ENCODE measurements around the gene PIK3C3. TPM values are rescaled to one million over a fixed set of nuclear protein-coding genes. Genes with fewer than 3 reads are reported as not detected.

Gene PIK3C3
- 24.1 TPM for total RNA-seq

- DNase-seq (ENCODE audit: extremely low spot score in 2 of 2) = peak in 1 of 2 donors; percentile 94
- Histone ChIP-seq H3K9me3 (no peaks in the 10 kb centered on the region), H3K27ac (peak within 1 kb of the TSS; percentile 52), H3K36me3 (no peaks in the 10 kb centered on the region), H3K4me3 (peak within 1 kb of the TSS; percentile 81 to 91), H3K27me3 (no peaks in the 10 kb centered on the region), H3K4me1 (peaks cover 28% of the 10 kb centered on the region)
- TF ChIP-seq POLR2AphosphoS5 (IDR thresholded peaks at IDR 0.05; ENCODE audit: insufficient read depth in 1 of 2, low read depth in 1 of 2) (peak; percentile 75 to 97), POLR2A (IDR thresholded peaks at IDR 0.05) (no peak)
- intact Hi-C loops (cut with DNase I) = no loop called here
Measured at GRCh38 chr18:41954827-41955613, at the start of gene PIK3C3. TSS of gene PIK3C3 (plus strand) at chr18:41955234. CDS start at chr18:41955292, 58 bp downstream.

GRCh38 chr18:41905786-41906527 is 49.1 kb upstream of the PIK3C3 start:
- Histone ChIP-seq H3K36me3 (no peaks in the 10 kb centered on the region), H3K4me3 (no peak overlapping the region), H3K4me1 (no peaks in the 10 kb centered on the region), H3K27ac (no peak overlapping the region), H3K27me3 (no peaks in the 10 kb centered on the region), H3K9me3 (no peaks in the 10 kb centered on the region)
- intact Hi-C loops (cut with DNase I) = no loop called here
- TF ChIP-seq CTCF (IDR thresholded peaks at IDR 0.05) = no peak
- no peak for TF ChIP-seq POLR2AphosphoS5 (IDR thresholded peaks at IDR 0.05; ENCODE audit: insufficient read depth in 1 of 2, low read depth in 1 of 2)
- no peak for TF ChIP-seq POLR2A (IDR thresholded peaks at IDR 0.05)
- no peak for DNase-seq (ENCODE audit: extremely low spot score in 2 of 2)

- no peak for DNase-seq (ENCODE audit: extremely low spot score in 2 of 2)
- H3K27ac ChIP-seq = no peak overlapping the region
- no peaks in the 10 kb centered on the region for H3K36me3 ChIP-seq
- intact Hi-C loops (cut with DNase I) = no loop called here
- TF ChIP-seq CTCF (IDR thresholded peaks at IDR 0.05) (peak in 1 of 3 experiments; percentile 23), POLR2A (IDR thresholded peaks at IDR 0.05) (no peak)
- no peaks in the 10 kb centered on the region for H3K9me3 ChIP-seq
- no peaks in the 10 kb centered on the region for H3K27me3 ChIP-seq
- H3K4me1 ChIP-seq = no peaks in the 10 kb centered on the region
- no peak overlapping the region for H3K4me3 ChIP-seq
Measured at GRCh38 chr18:41906528-41907146, 48.4 kb upstream of the PIK3C3 start.

- no peaks in the 10 kb centered on the region for H3K27me3 ChIP-seq
- TF ChIP-seq POLR2AphosphoS5 (IDR thresholded peaks at IDR 0.05; ENCODE audit: insufficient read depth in 1 of 2, low read depth in 1 of 2) (no peak), POLR2A (IDR thresholded peaks at IDR 0.05) (no peak), CTCF (IDR thresholded peaks at IDR 0.05) (no peak)
- no peaks in the 10 kb centered on the region for H3K36me3 ChIP-seq
- intact Hi-C loops (cut with DNase I) = no loop called here
- H3K4me1 ChIP-seq = no peaks in the 10 kb centered on the region
- DNase-seq (ENCODE audit: extremely low spot score in 2 of 2) = no peak
- no peak overlapping the region for H3K27ac ChIP-seq
- H3K4me3 ChIP-seq = no peak overlapping the region
- no peaks in the 10 kb centered on the region for H3K9me3 ChIP-seq
Measured at GRCh38 chr18:41917181-41917580, 37.9 kb upstream of the PIK3C3 start.

- H3K4me3 ChIP-seq = no peak overlapping the region
- intact Hi-C loops (cut with DNase I) = no loop called here
- no peaks in the 10 kb centered on the region for H3K4me1 ChIP-seq
- no peak overlapping the region for H3K27ac ChIP-seq
- no peaks in the 10 kb centered on the region for H3K9me3 ChIP-seq
- H3K36me3 ChIP-seq = no peaks in the 10 kb centered on the region
- no peak for DNase-seq (ENCODE audit: extremely low spot score in 2 of 2)
- H3K27me3 ChIP-seq = no peaks in the 10 kb centered on the region
- TF ChIP-seq POLR2AphosphoS5 (IDR thresholded peaks at IDR 0.05; ENCODE audit: insufficient read depth in 1 of 2, low read depth in 1 of 2) (no peak), POLR2A (IDR thresholded peaks at IDR 0.05) (no peak), CTCF (IDR thresholded peaks at IDR 0.05) (no peak)
Measured at GRCh38 chr18:41921770-41922169, 33.3 kb upstream of the PIK3C3 start.
